ENCODE data around the gene SMG6. TPM values are rescaled to one million over a fixed set of nuclear protein-coding genes. Genes with fewer than 3 reads are reported as not detected.

The SMG6 gene
- total and polyA plus RNA-seq, 11 donors = 12.2 to 38.6 (median 22.1) TPM

- H3K36me3 ChIP-seq = peaks cover 0 to 51% (median 37%) of the 10 kb centered on the region in 9 donors
- no peak overlapping the region for H3K4me3 ChIP-seq
- H3K27ac ChIP-seq = no peak overlapping the region
- DNase-seq (no peak), ATAC-seq (no peak)
- peaks cover 7 to 19% (median 14%) of the 10 kb centered on the region in 12 donors for H3K4me1 ChIP-seq
- 59 to 89% (median 72%) methylated on average over 5 to 9 of the region's 9 CpGs for WGBS, 4 donors
- no peaks in the 10 kb centered on the region for H3K9me3 ChIP-seq
- intact Hi-C loops (cut with DNase I) = loop anchor here in 3 of 10 donors (10.0 kb wide), 3 partner anchors 300 to 470 kb away; partner anchors contain the start of gene PITPNA (in 1 of the 3)
- H3K27me3 ChIP-seq = no peaks in the 10 kb centered on the region
- no peak for TF ChIP-seq CTCF (IDR thresholded peaks at IDR 0.05)
- TF ChIP-seq POLR2A (IDR thresholded peaks at IDR 0.05) = no peak
Observed at GRCh38 chr17:2034806-2035540, 268.6 kb downstream of the SMG6 start.

- TF ChIP-seq POLR2A (IDR thresholded peaks at IDR 0.05) = no peak
- no peak for TF ChIP-seq CTCF (IDR thresholded peaks at IDR 0.05)
- 86 to 90% (median 87%) methylated on average over 7 of the region's 7 CpGs for WGBS, 4 donors
- no peak for DNase-seq
- Histone ChIP-seq H3K4me1 (peaks cover 7 to 24% (median 18%) of the 10 kb centered on the region in 12 donors), H3K27ac (no peak overlapping the region), H3K27me3 (peaks cover 0 to 4% (median 0%) of the 10 kb centered on the region in 9 donors), H3K9me3 (no peaks in the 10 kb centered on the region), H3K36me3 (peaks cover 0 to 50% (median 36%) of the 10 kb centered on the region in 9 donors), H3K4me3 (no peak overlapping the region)
- intact Hi-C loops (cut with DNase I) = loop anchor here in 3 of 10 donors (10.0 kb wide), 3 partner anchors 299 to 469 kb away; partner anchors contain the start of gene PITPNA (in 1 of the 3)
- no peak for ATAC-seq
Observed at GRCh38 chr17:2034157-2034556, 269.4 kb downstream of the SMG6 start.

GRCh38 chr17:2033153-2033552 lies 270.4 kb downstream of the SMG6 start:
- intact Hi-C loops (cut with DNase I) = loop anchor here in 3 of 10 donors (10.0 kb wide), 3 partner anchors 298 to 468 kb away; partner anchors contain the start of gene PITPNA (in 1 of the 3)
- ATAC-seq (no peak), DNase-seq (no peak)

More at GRCh38 chr17:2033153-2033552, 270.4 kb downstream of the SMG6 start:
- Histone ChIP-seq H3K27ac (no peak overlapping the region), H3K9me3 (no peaks in the 10 kb centered on the region), H3K36me3 (peaks cover 0 to 40% (median 34%) of the 10 kb centered on the region in 9 donors), H3K4me3 (no peak overlapping the region), H3K27me3 (peaks cover 0 to 4% (median 0%) of the 10 kb centered on the region in 9 donors), H3K4me1 (peaks cover 7 to 31% (median 19%) of the 10 kb centered on the region in 12 donors)
- 92 to 95% (median 94%) methylated on average over 7 of the region's 7 CpGs for WGBS, 4 donors
- TF ChIP-seq CTCF (IDR thresholded peaks at IDR 0.05) (no peak), POLR2A (IDR thresholded peaks at IDR 0.05) (no peak)

All from heart left ventricle (tissue), 16 donors.